GM18508 (cell line): ENCODE data around the gene LPAR5.

Source experiments
- ATAC-seq: cut with Tn5 transposase; IDR thresholded peaks from one replicate; pipeline ENCODE4 v1.9.1; 2021; ENCODE audit warnings: moderate number of reproducible peaks; ENCODE audit not compliant: insufficient read depth, unreplicated experiment

The LPAR5 gene

GRCh38 chr12:6639151-6639801 is 3.5 kb upstream of the LPAR5 start:
- no peak for ATAC-seq

- no peak for ATAC-seq
Measured at GRCh38 chr12:6638305-6638704, 2.5 kb upstream of the LPAR5 start.

GRCh38 chr12:6635375-6635855 is 344 bp downstream of the LPAR5 start:
- ATAC-seq = no peak

GRCh38 chr12:6632026-6632983 is 3.5 kb downstream of the LPAR5 start:
- ATAC-seq = no peak

- ATAC-seq = no peak
Measured at GRCh38 chr12:6631549-6631961, 4.2 kb downstream of the LPAR5 start.

GRCh38 chr12:6630736-6631135 is 5.0 kb downstream of the LPAR5 start:
- no peak for ATAC-seq

GRCh38 chr12:6627616-6628015 is 8.1 kb downstream of the LPAR5 start:
- ATAC-seq = no peak

GRCh38 chr12:6626654-6627283 is 9.0 kb downstream of the LPAR5 start:
- no peak for ATAC-seq

GRCh38 chr12:6620885-6621274 is 14.9 kb downstream of the LPAR5 start:
- ATAC-seq = no peak

- ATAC-seq = no peak
Measured at GRCh38 chr12:6620137-6620884, 15.4 kb downstream of the LPAR5 start.

GRCh38 chr12:6618483-6619225 is 17.1 kb downstream of the LPAR5 start:
- no peak for ATAC-seq

GRCh38 chr12:6615802-6616201 is 20.0 kb downstream of the LPAR5 start:
- no peak for ATAC-seq

GRCh38 chr12:6614513-6615172 is 21.1 kb downstream of the LPAR5 start:
- ATAC-seq = no peak

- ATAC-seq = no peak
Measured at GRCh38 chr12:6613776-6614512, 21.8 kb downstream of the LPAR5 start.

GRCh38 chr12:6613015-6613775 is 22.6 kb downstream of the LPAR5 start:
- ATAC-seq = no peak

GRCh38 chr12:6612652-6613014 is 23.1 kb downstream of the LPAR5 start:
- ATAC-seq = no peak

GRCh38 chr12:6612247-6612646 is 23.5 kb downstream of the LPAR5 start:
- no peak for ATAC-seq
